DND-41 (cell line): Measurements from ENCODE around the gene HSD11B1L.
A peak's percentile ranks its signal among the peaks of the same experiment; 100 is the strongest.

Source experiments
- ATAC-seq: fragments of 200-7000 bp; cut with Tn5 transposase; 3 replicates; pipeline ENCODE4 v1.9.1; 2021; ENCODE audit warnings: low read depth; ENCODE audit not compliant: insufficient read depth
- DNase-seq: peaks from one replicate; pipeline ENCODE4 v3.0.0-alpha.2; 2020
- H2AFZ ChIP-seq: 2 replicates; pipeline ENCODE4 v1.6.0; 2012; ENCODE audit warnings: low read depth, low read length
- H3K27ac ChIP-seq: 2 replicates; pipeline ENCODE4 v1.5.1; 2012; ENCODE audit warnings: low read length, inconsistent platforms
- H3K27me3 ChIP-seq: fragments of 200-600 bp; sonication (generic); 2 replicates; pipeline ENCODE4 v1.6.0; 2012; ENCODE audit warnings: low read length, mild to moderate bottlenecking, inconsistent platforms; ENCODE audit not compliant: insufficient read depth, poor library complexity
- H3K36me3 ChIP-seq: 2 replicates; pipeline ENCODE4 v1.5.1; 2012; ENCODE audit warnings: low read length, inconsistent platforms; ENCODE audit not compliant: insufficient read depth
- H3K4me1 ChIP-seq: 2 replicates; pipeline ENCODE4 v1.5.1; 2012; ENCODE audit warnings: mild to moderate bottlenecking, low read length; ENCODE audit not compliant: insufficient read depth
- H3K4me2 ChIP-seq: 2 replicates; pipeline ENCODE4 v1.6.0; 2012; ENCODE audit warnings: mild to moderate bottlenecking, moderate library complexity, low read length, inconsistent platforms; ENCODE audit not compliant: insufficient read depth
- H3K4me3 ChIP-seq, 2 experiments: fragments of 200-600 bp in 1 of 2; shearing (Covaris generic) in 1 of 2; 2 replicates each; pipeline ENCODE4 v1.5.1; 2012 to 2016; ENCODE audit warnings: inconsistent platforms in 2 of 2, low read length in 2 of 2, mild to moderate bottlenecking in 2 of 2, low read depth in 1 of 2, moderate library complexity in 1 of 2
- H3K79me2 ChIP-seq: 2 replicates; pipeline ENCODE4 v1.6.0; 2012; ENCODE audit warnings: low read length, inconsistent platforms; ENCODE audit not compliant: insufficient read depth
- H3K9ac ChIP-seq: 2 replicates; pipeline ENCODE4 v1.6.0; 2012; ENCODE audit warnings: low read depth, mild to moderate bottlenecking, inconsistent platforms, low read length, moderate library complexity
- H3K9me3 ChIP-seq: 2 replicates; pipeline ENCODE4 v1.5.1; 2012; ENCODE audit warnings: low read length, moderate library complexity, mild to moderate bottlenecking, inconsistent platforms; ENCODE audit not compliant: insufficient read depth, severe bottlenecking
- H4K20me1 ChIP-seq: 2 replicates; pipeline ENCODE4 v1.6.0; 2012; ENCODE audit warnings: low read length; ENCODE audit not compliant: insufficient read depth
- EZH2 ChIP-seq: IDR thresholded peaks from 3 replicates; pipeline ENCODE4 v1.6.1; 2012; ENCODE audit warnings: borderline replicate concordance, low read depth, mild to moderate bottlenecking, moderate library complexity, low read length, inconsistent platforms; ENCODE audit not compliant: severe bottlenecking
- TF ChIP-seq, protein P1 (sequence below): IDR thresholded peaks from 2 replicates; pipeline ENCODE4 v1.5.1; 2012; ENCODE audit warnings: borderline replicate concordance, low read length, moderate library complexity, mild to moderate bottlenecking; ENCODE audit not compliant: poor library complexity, severe bottlenecking; ENCODE audit errors: extremely low read depth

Gene HSD11B1L

GRCh38 chr19:5680437-5681368 lies at the start of gene HSD11B1L, which contains the start of gene MICOS13:
HSD11B1L (plus strand) TSS chr19:5681027; CDS start chr19:5684833, 3,806 bp downstream.
MICOS13 (minus strand) TSS chr19:5680516; CDS start chr19:5680486, 30 bp downstream.
- ATAC-seq (peak; percentile 97), DNase-seq (peak; percentile 98)
- peaks cover 13% of the 10 kb centered on the region for H3K79me2 ChIP-seq
- peak within 1 kb of the TSS; percentile 94 for H2AFZ ChIP-seq
- H3K9me3 ChIP-seq, result no peaks in the 10 kb centered on the region
- peak within 1 kb of the TSS; percentile 96 for H3K4me2 ChIP-seq
- H3K4me1 ChIP-seq, result peaks cover 24% of the 10 kb centered on the region
- H3K4me3 ChIP-seq, result peak within 1 kb of the TSS; percentile 95 to 97
- TF ChIP-seq, protein P1, sequence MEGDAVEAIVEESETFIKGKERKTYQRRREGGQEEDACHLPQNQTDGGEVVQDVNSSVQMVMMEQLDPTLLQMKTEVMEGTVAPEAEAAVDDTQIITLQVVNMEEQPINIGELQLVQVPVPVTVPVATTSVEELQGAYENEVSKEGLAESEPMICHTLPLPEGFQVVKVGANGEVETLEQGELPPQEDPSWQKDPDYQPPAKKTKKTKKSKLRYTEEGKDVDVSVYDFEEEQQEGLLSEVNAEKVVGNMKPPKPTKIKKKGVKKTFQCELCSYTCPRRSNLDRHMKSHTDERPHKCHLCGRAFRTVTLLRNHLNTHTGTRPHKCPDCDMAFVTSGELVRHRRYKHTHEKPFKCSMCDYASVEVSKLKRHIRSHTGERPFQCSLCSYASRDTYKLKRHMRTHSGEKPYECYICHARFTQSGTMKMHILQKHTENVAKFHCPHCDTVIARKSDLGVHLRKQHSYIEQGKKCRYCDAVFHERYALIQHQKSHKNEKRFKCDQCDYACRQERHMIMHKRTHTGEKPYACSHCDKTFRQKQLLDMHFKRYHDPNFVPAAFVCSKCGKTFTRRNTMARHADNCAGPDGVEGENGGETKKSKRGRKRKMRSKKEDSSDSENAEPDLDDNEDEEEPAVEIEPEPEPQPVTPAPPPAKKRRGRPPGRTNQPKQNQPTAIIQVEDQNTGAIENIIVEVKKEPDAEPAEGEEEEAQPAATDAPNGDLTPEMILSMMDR, result no peak
- TF ChIP-seq EZH2, result no peak
- H4K20me1 ChIP-seq, result 0 out of 2 replicates have a peak, but pooled peaks cover 9% of the 10 kb centered on the region
- peak within 1 kb of the TSS; percentile 86 for H3K9ac ChIP-seq
- no peaks in the 10 kb centered on the region for H3K27me3 ChIP-seq
- peak within 1 kb of the TSS; percentile 84 for H3K27ac ChIP-seq
- peaks cover 10% of the 10 kb centered on the region; the same call in 1 of the 2 replicates for H3K36me3 ChIP-seq

- Histone ChIP-seq H3K9ac (no peak overlapping the region), H4K20me1 (peaks cover 88% of the 10 kb centered on the region), H3K4me3 (no peak overlapping the region), H3K27me3 (no peaks in the 10 kb centered on the region), H2AFZ (no peak overlapping the region), H3K27ac (no peak overlapping the region), H3K79me2 (peaks cover 98% of the 10 kb centered on the region), H3K36me3 (peaks cover 87% of the 10 kb centered on the region), H3K9me3 (no peaks in the 10 kb centered on the region), H3K4me1 (peaks cover 23% of the 10 kb centered on the region), H3K4me2 (no peak overlapping the region)
- TF ChIP-seq EZH2, result no peak
- TF ChIP-seq, protein P1, result no peak
- ATAC-seq (no peak), DNase-seq (no peak)
Observed at GRCh38 chr19:5631567-5632240, 49.1 kb upstream of the HSD11B1L start.

GRCh38 chr19:5632241-5632612 lies 48.6 kb upstream of the HSD11B1L start:
- peaks cover 18% of the 10 kb centered on the region for H3K4me1 ChIP-seq
- H3K27me3 ChIP-seq, result no peaks in the 10 kb centered on the region
- no peak for ATAC-seq
- no peak overlapping the region for H3K4me2 ChIP-seq
- no peaks in the 10 kb centered on the region for H3K9me3 ChIP-seq
- DNase-seq, result no peak
- peaks cover 83% of the 10 kb centered on the region for H4K20me1 ChIP-seq
- H3K27ac ChIP-seq, result no peak overlapping the region
- H3K4me3 ChIP-seq, result no peak overlapping the region
- H3K9ac ChIP-seq, result no peak overlapping the region
- peaks cover 98% of the 10 kb centered on the region for H3K79me2 ChIP-seq
- TF ChIP-seq, protein P1, result no peak
- H3K36me3 ChIP-seq, result peaks cover 85% of the 10 kb centered on the region
- H2AFZ ChIP-seq, result no peak overlapping the region
